ENCODE data around the gene XPO4. TPM values are rescaled to one million over a fixed set of nuclear protein-coding genes. Genes with fewer than 3 reads are reported as not detected.
"Not testable (repeated sequence)": the region's sequence is repeated elsewhere in the genome, so short reads cannot be mapped to it uniquely, and the experiment has no call there.

Gene XPO4
- total and polyA plus RNA-seq, 2 donors (not counting 3 experiments of a cell fraction or from before 2014, with no cell fraction given), result 6.0 to 22.5 TPM

- H3K36me3 ChIP-seq (ENCODE audit: control insufficient read depth in 2 of 2, extremely low read depth in 1 of 2, insufficient read depth in 2 of 2, low read length in 2 of 2); H3K9me3 ChIP-seq (replicated peaks; ENCODE audit: control insufficient read depth, insufficient read depth, low read length); POLR2A ChIA-PET; DNase-seq (ENCODE audit: low read depth, low spot score); H3K27me3 ChIP-seq (ENCODE audit: control insufficient read depth in 2 of 2, insufficient read depth in 2 of 2, low read length in 2 of 2); dilution Hi-C loops (cut with MboI; ENCODE audit: extremely low pct_ligation_motif_present, low sequenced_read_pairs); FAIRE-seq; H4K20me1 ChIP-seq (replicated peaks; ENCODE audit: control insufficient read depth, extremely low read depth, insufficient read depth, low read length); intact Hi-C loops (cut with micrococcal nuclease); H3K9ac ChIP-seq (replicated peaks; ENCODE audit: extremely low read depth, insufficient read depth, low read length); H3K9me1 ChIP-seq (replicated peaks; ENCODE audit: control insufficient read depth, extremely low read depth, insufficient read depth, low read length); H3K27ac ChIP-seq (ENCODE audit: insufficient read depth, low read depth, low read length); H2AFZ ChIP-seq (ENCODE audit: low read depth, low read length); BruUV-seq (replicated peaks); H3K4me2 ChIP-seq (ENCODE audit: insufficient read depth, low read length); H3K4me3 ChIP-seq (replicated peaks in 1 of 3; ENCODE audit: insufficient read depth in 1 of 3, low read depth in 1 of 3, low read length in 3 of 3): not testable (repeated sequence)
- CTCF ChIA-PET, result interaction anchor here (1.2 kb wide), 2 partner anchors 48 to 315 kb away, joined by 3 to 4 read pairs; no protein-coding TSS in a partner anchor
- Histone ChIP-seq H3K79me2 (ENCODE audit: control insufficient read depth, insufficient read depth, low read length) (peaks cover 88% of the 10 kb centered on the region), H3K4me1 (ENCODE audit: control insufficient read depth, extremely low read depth, insufficient read depth, low read length) (peaks cover 16% of the 10 kb centered on the region)
Observed at GRCh38 chr13:20876802-20877201, 25.7 kb downstream of the XPO4 start.

- FAIRE-seq; H3K27me3 ChIP-seq (ENCODE audit: control insufficient read depth in 2 of 2, insufficient read depth in 2 of 2, low read length in 2 of 2); H3K9me3 ChIP-seq (replicated peaks; ENCODE audit: control insufficient read depth, insufficient read depth, low read length); H2AFZ ChIP-seq (ENCODE audit: low read depth, low read length); intact Hi-C loops (cut with micrococcal nuclease); H3K4me3 ChIP-seq (replicated peaks in 1 of 3; ENCODE audit: insufficient read depth in 1 of 3, low read depth in 1 of 3, low read length in 3 of 3); H3K27ac ChIP-seq (ENCODE audit: insufficient read depth, low read depth, low read length); BruUV-seq (replicated peaks); DNase-seq (ENCODE audit: low read depth, low spot score); POLR2A ChIA-PET; H4K20me1 ChIP-seq (replicated peaks; ENCODE audit: control insufficient read depth, extremely low read depth, insufficient read depth, low read length); H3K4me2 ChIP-seq (ENCODE audit: insufficient read depth, low read length); dilution Hi-C loops (cut with MboI; ENCODE audit: extremely low pct_ligation_motif_present, low sequenced_read_pairs); H3K9me1 ChIP-seq (replicated peaks; ENCODE audit: control insufficient read depth, extremely low read depth, insufficient read depth, low read length); H3K9ac ChIP-seq (replicated peaks; ENCODE audit: extremely low read depth, insufficient read depth, low read length); H3K36me3 ChIP-seq (ENCODE audit: control insufficient read depth in 2 of 2, extremely low read depth in 1 of 2, insufficient read depth in 2 of 2, low read length in 2 of 2): not testable (repeated sequence)
- CTCF ChIA-PET, result interaction anchor here (2.1 to 3.2 kb wide), 3 partner anchors 9 to 50 kb away, joined by 8 to 24 read pairs (median 16); no protein-coding TSS in a partner anchor
- H3K4me1 ChIP-seq (ENCODE audit: control insufficient read depth, extremely low read depth, insufficient read depth, low read length), result peaks cover 16% of the 10 kb centered on the region
- H3K79me2 ChIP-seq (ENCODE audit: control insufficient read depth, insufficient read depth, low read length), result peaks cover 89% of the 10 kb centered on the region
Observed at GRCh38 chr13:20874439-20874838, 28.1 kb downstream of the XPO4 start.

Measured in endothelial cell of umbilical vein (primary cell).